Right cardiac atrium (tissue), 5 donors: Measurements from ENCODE around the gene SH3PXD2B. TPM values are rescaled to one million over a fixed set of nuclear protein-coding genes. Genes with fewer than 3 reads are reported as not detected.

Experiments
- ATAC-seq, 2 donors: fragments of 200-7000 bp; cut with Tn5 transposase; one replicate each; pipeline versions ENCODE4 v1.8.0 to v1.9.1; 2020; ENCODE audit warnings: moderate library complexity in 2 of 2, mild to moderate bottlenecking in 1 of 2
- DNase-seq, 3 donors: peaks; one replicate each; pipeline ENCODE4 v3.0.0-alpha.2; 2020
- H3K27ac ChIP-seq: one replicate; pipeline ENCODE4 v1.5.1; 2013; ENCODE audit warnings: mild to moderate bottlenecking, low read length, control low read depth, moderate library complexity
- H3K27me3 ChIP-seq: one replicate; pipeline ENCODE4 v1.6.1; 2013; ENCODE audit not compliant: control insufficient read depth, insufficient read depth
- H3K4me1 ChIP-seq: one replicate; pipeline ENCODE4 v1.6.1; 2013; ENCODE audit warnings: low read length; ENCODE audit not compliant: control insufficient read depth, insufficient read depth
- H3K4me3 ChIP-seq: one replicate; pipeline ENCODE4 v1.5.1; 2013; ENCODE audit warnings: low read length, control low read depth
- H3K9me3 ChIP-seq: one replicate; pipeline ENCODE4 v1.6.1; 2013; ENCODE audit warnings: low read length; ENCODE audit not compliant: control insufficient read depth
- WGBS: extraction: QIAGEN DNeasy Blood & Tissue Kit; methylation state at CpG from one replicate; pipeline ENCODE4 v1.1.7; 2013; 5-methylcytosine and 5-hydroxymethylcytosine counted together
- intact Hi-C, 4 donors: fragments of 100-400 bp; cut with DNase I; formaldehyde crosslinking; loops; one replicate each; pipeline versions ENCODE4 v1.11.0 to v1.14.0; 2022 to 2023
- polyA plus RNA-seq: library from polyadenylated mRNA; stranded (reverse); fragments of 200-250 nt; gene quantifications from one replicate; pipeline ENCODE4 v1.2.3, GENCODE V29; 2013
- total RNA-seq, 4 donors: library from RNA; stranded (reverse); fragmentation: NEBNext Ultra II Directional; extraction: Animal tissue kit (Norgen Biotek cat#: 25700); gene quantifications; one replicate each; pipeline ENCODE4 v1.2.1, GENCODE V29; 2021
- donor health status: healthy with polysubstance abuse.
- donor health status: DM: no; HTN: yes; CAD: no.
- donor health status: DM: no; HTN: no; CAD: no.
- donor health status: DM: no; HTN: yes; CAD: no; lungs with severe emphysema.
- donor health status: DM: yes; HTN: yes; CAD: no.

SH3PXD2B gene
- total and polyA plus RNA-seq, 5 donors = 2.2 to 18.0 (median 8.4) TPM

DNA sequence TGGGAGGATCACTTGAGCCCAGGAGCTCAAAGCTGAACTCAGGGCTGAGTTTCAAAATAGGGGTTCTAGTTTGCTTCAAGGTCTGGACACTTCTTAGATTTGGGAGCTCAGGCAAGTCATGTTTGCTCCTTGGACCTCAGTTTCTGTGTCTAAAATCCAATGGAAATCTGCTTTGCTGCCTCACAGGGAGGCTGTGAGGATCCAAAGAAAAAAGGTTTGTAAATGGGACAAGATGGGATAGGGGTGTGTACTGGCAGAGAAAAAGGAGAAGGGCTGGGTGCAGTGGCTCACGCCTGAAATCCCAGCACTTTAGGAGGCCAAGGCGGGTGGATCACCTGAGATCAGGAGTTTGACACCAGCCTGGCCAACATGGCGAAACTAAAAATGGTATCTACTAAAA, 39.6 kb upstream of the SH3PXD2B start:
- peaks cover 7% of the 10 kb centered on the region for H3K4me1 ChIP-seq
- no peaks in the 10 kb centered on the region for H3K9me3 ChIP-seq
- H3K27me3 ChIP-seq = no peaks in the 10 kb centered on the region
- intact Hi-C loops = no loop called here
- 97% methylated on average over 3 of the region's 3 CpGs for WGBS
- no peak overlapping the region for H3K4me3 ChIP-seq
- H3K27ac ChIP-seq = no peak overlapping the region
- DNase-seq (no peak), ATAC-seq (no peak)

DNA sequence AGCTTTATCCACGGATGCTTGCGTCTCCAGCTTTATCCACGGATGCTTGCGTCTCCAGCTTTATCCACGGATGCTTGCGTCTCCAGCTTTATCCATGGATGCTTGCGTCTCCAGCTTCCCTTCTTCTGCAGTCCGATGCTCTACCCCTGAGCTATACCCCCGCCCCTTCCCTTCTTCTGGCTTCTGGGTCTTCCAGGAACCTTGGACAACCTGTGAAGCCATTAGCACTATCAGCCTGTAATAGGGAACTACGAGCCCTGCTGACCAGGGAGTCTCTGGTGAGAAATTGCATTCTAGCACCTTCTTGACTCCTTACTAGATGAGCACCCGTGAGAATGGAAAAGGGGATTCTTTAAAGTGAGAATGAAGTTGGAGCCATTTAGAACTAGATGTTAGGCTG, 39.1 kb upstream of the SH3PXD2B start:
- Histone ChIP-seq H3K4me3 (no peak overlapping the region), H3K9me3 (no peaks in the 10 kb centered on the region), H3K27ac (no peak overlapping the region), H3K27me3 (no peaks in the 10 kb centered on the region), H3K4me1 (peaks cover 7% of the 10 kb centered on the region)
- WGBS = 93% methylated on average over 11 of the region's 11 CpGs
- intact Hi-C loops = no loop called here
- ATAC-seq (no peak), DNase-seq (no peak)

DNA sequence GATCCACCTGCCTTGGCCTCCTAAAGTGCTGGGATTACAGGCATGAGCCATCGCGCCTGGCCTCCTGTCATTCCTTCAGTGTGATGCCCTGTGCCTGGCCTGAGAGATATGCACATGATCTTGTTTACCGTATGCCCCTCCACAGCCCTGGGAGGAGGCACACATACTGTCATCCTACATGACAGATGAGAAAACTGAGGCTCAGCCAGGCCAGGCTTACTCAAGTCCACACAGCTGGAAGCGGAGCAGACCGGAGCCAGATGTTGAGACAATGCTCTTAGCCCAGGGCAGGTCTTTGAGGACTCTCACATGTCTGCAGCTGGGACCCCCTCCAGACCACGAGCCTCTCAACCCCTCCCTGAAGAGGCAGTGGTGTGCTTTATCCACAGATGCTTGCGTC, 38.7 kb upstream of the SH3PXD2B start:
- WGBS = 89% methylated on average over 7 of the region's 7 CpGs
- Histone ChIP-seq H3K9me3 (no peaks in the 10 kb centered on the region), H3K27ac (no peak overlapping the region), H3K4me3 (no peak overlapping the region), H3K4me1 (peaks cover 7% of the 10 kb centered on the region), H3K27me3 (no peaks in the 10 kb centered on the region)
- DNase-seq = no peak
- ATAC-seq = no peak
- intact Hi-C loops = no loop called here

DNA sequence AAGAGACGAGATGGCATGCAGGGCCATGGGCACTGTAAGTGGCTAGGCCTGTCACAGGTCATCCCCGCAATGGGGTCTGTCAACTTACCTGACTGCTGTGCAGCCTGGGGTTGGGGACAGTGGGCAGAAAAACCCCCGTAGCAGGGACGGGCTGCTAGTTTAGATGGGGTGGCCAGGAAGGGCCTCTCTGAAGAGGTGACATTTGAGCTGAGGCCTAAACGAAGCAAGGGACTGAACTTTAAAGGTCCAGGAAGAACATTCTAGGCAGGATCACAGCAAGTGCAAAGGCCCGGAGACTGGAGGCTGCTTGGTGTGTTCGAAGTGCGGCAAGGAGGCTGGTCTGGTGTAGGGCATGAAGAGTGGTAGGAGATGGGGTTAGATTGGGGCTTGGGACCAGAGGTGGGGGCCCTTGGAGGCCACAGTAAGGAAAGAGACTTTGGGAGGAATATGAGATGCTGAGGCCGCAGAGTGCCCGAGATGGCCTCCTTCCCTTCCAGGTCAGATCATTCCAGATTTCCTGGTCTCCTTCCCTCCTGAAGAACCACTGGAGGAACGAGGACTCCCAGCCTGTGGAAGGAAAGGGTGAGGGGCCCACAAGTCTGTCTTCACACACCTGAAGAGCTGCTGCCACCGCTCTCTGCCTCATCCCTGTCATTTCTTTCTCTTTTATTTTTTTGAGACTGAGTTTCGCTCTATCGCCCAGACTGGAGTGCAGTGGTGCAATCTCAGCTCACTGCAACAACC, 37.9 kb upstream of the SH3PXD2B start:
- Histone ChIP-seq H3K4me3 (no peak overlapping the region), H3K4me1 (peaks cover 7% of the 10 kb centered on the region), H3K9me3 (no peaks in the 10 kb centered on the region), H3K27me3 (no peaks in the 10 kb centered on the region), H3K27ac (no peak overlapping the region)
- WGBS = 88% methylated on average over 14 of the region's 14 CpGs
- ATAC-seq (no peak), DNase-seq (no peak)
- intact Hi-C loops = no loop called here

DNA sequence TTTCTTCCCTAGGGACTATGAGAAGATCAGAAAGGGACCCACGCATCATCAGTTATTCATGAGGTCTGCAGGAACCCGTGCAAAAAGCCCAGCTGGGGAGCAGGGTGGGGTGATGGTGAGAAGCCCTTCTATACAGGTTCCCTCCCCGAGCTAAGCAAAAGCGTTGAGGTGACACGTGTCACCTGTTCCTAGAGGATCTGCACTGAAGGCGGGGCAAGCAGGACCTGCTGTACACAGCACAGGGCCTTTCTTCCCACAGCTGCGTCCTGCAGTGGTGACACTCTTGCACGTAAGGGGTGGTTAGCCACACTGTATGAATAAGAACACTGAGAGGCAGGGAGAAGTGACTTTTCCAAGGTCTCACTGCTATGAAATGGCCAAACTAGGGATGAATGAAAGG, 37.2 kb upstream of the SH3PXD2B start:
- H3K9me3 ChIP-seq = no peaks in the 10 kb centered on the region
- no peaks in the 10 kb centered on the region for H3K27me3 ChIP-seq
- no peak for DNase-seq
- WGBS = 75% methylated on average over 8 of the region's 8 CpGs
- no peak for ATAC-seq
- H3K4me1 ChIP-seq = peaks cover under 1% of the 10 kb centered on the region
- H3K4me3 ChIP-seq = no peak overlapping the region
- intact Hi-C loops = no loop called here
- no peak overlapping the region for H3K27ac ChIP-seq

DNA sequence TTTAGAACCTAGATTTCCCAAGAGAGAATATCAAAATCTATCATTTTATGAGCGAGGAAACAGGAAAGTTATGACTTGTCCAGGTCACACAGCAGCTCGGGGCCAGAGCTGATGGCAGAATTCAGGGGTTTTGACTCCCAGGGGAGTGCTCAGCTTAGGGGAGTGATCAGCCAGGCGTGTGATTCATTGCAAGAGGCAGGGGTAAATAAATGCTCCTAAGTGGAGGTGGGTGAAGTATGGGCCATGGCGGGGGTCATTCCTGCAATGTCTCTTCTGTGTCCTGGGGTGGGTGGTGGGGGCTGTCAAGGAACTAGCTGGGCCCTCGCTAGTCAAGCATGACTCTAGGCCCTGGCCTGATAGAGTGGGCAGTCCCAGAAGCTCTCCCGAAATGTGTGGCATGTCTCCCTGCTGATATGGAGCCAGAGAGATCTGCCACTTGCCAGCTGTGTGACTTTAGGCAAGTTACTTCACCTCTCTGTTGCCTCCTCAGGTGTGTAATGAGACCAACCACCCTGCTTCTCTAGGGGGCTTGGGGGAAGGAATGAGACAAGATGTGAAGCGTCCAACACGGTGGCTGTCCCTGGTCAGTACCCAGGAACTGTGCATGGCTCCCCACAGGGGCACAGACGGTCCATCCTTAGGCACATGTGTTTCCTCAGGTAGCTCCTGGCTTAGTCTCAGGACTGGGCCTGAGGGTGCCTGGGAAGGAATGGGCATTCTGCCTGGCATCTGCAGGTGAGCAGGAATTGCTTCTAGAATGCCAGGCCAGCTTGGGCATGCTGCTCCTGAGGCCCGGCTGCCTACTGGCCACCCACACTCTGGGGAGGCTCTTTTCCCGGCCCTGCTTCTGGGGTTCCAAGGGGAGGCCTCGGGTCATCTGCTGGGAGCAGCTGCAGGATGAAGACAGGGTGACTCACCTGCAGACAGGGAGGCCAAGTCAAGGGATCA, 36.5 kb upstream of the SH3PXD2B start:
- no peaks in the 10 kb centered on the region for H3K9me3 ChIP-seq
- no peaks in the 10 kb centered on the region for H3K4me1 ChIP-seq
- DNase-seq = no peak
- no peak overlapping the region for H3K4me3 ChIP-seq
- WGBS = 83% methylated on average over 12 of the region's 12 CpGs
- no peak overlapping the region for H3K27ac ChIP-seq
- no peaks in the 10 kb centered on the region for H3K27me3 ChIP-seq
- ATAC-seq = no peak
- intact Hi-C loops = no loop called here

DNA sequence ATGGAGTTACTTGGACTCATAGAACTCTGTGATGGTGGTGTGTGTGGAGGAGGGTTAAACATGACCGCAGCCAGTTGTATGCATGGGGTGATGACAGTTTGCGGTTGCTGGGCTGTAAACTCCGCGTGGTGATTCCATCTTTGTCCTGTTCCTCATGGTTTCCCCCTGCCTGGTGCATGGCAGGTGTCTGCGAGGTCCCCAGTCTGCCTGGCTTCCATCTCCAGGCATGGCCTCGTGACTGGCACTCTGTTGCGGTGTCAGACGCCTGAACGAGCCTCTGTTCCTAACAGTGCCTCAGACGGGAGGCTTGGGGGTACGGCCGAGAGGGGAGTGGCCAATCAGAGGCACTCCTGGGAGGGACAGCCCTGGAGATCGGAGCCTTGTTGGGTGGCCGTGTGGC, 33.9 kb upstream of the SH3PXD2B start:
- H3K4me1 ChIP-seq = no peaks in the 10 kb centered on the region
- DNase-seq (no peak), ATAC-seq (no peak)
- no peak overlapping the region for H3K4me3 ChIP-seq
- WGBS = 89% methylated on average over 14 of the region's 14 CpGs
- H3K27ac ChIP-seq = no peak overlapping the region
- intact Hi-C loops = loop anchor here in 1 of 4 donors (10.0 kb wide), 1 partner anchor 437 kb away; no protein-coding TSS in a partner anchor
- H3K27me3 ChIP-seq = no peaks in the 10 kb centered on the region
- no peaks in the 10 kb centered on the region for H3K9me3 ChIP-seq

DNA sequence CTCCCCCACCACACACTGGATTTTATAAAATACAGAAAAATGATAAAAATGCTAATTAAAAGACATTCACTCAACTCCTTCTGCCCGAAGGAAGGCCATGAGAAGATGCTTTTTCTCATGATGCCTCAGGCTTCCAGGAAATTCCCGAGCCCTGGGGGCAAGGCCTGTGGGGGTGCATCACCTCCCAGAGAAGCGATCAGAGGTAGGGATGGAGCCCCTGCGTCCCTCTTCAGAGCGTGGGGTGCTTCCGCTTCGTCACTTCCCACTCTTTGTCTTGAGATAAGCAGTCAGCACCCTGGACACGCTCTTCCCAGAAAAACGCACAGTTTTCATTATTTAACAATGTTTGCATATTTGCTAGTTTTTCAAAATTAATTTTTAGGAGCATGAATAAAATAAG, 33.3 kb upstream of the SH3PXD2B start:
- H3K9me3 ChIP-seq = no peaks in the 10 kb centered on the region
- WGBS = 61% methylated on average over 9 of the region's 9 CpGs
- H3K4me1 ChIP-seq = no peaks in the 10 kb centered on the region
- intact Hi-C loops = loop anchor here in 1 of 4 donors (10.0 kb wide), 1 partner anchor 437 kb away; no protein-coding TSS in a partner anchor
- DNase-seq = no peak
- ATAC-seq = no peak
- no peak overlapping the region for H3K27ac ChIP-seq
- H3K4me3 ChIP-seq = no peak overlapping the region
- H3K27me3 ChIP-seq = no peaks in the 10 kb centered on the region

DNA sequence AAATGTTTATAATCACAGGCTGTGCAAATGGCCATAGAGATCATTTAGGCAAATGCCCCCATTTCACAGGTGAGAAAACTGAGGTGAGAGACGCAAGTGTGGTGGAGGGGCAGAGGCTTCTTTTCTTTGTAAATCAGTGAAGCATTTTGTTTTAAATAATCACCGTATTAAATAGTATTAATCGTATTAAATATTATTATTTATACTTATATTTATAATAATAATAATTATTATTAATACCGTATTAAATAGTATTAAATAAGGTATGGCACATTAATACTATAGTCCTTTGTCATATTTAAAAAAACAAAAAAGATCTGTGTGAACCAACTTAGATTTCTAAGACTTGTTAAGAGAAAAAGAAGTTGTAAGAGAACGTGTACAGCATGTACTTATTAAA, 32.6 kb upstream of the SH3PXD2B start:
- no peak for ATAC-seq
- intact Hi-C loops = loop anchor here in 1 of 4 donors (10.0 kb wide), 1 partner anchor 438 kb away; no protein-coding TSS in a partner anchor
- no peaks in the 10 kb centered on the region for H3K27me3 ChIP-seq

DNA sequence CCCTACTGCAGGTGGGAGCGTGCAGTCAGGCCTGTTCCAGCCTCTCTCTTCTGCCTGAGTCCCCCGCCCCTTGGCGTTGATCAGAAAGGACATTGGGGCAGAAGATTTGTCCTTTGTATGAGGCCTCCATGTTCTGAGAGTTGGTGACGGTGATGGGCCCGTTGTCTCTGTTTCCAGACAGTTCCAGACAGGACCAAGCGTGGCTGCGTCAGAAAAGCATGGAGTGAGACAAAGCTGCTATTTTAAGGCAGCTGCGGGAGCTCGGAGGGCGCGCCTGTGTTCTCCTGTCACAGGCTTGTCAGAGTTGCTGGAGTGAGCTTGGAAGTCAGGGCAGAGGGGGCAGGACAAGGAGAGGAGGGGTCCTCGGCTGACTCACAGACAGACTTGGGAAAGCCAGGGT, 32.1 kb upstream of the SH3PXD2B start:
- DNase-seq (no peak), ATAC-seq (peak; percentile 15 to 29)
- H3K9me3 ChIP-seq = no peaks in the 10 kb centered on the region
- no peak overlapping the region for H3K27ac ChIP-seq
- no peaks in the 10 kb centered on the region for H3K27me3 ChIP-seq
- H3K4me1 ChIP-seq = no peaks in the 10 kb centered on the region
- no peak overlapping the region for H3K4me3 ChIP-seq
- intact Hi-C loops = loop anchor here in 1 of 4 donors (10.0 kb wide), 1 partner anchor 438 kb away; no protein-coding TSS in a partner anchor
- 71% methylated on average over 12 of the region's 12 CpGs for WGBS

More for the DNA sequence above, 32.6 kb upstream of the SH3PXD2B start:
- H3K9me3 ChIP-seq = no peaks in the 10 kb centered on the region
- DNase-seq = no peak
- H3K27ac ChIP-seq = no peak overlapping the region
- H3K4me1 ChIP-seq = no peaks in the 10 kb centered on the region
- H3K4me3 ChIP-seq = no peak overlapping the region
- 93% methylated on average over 5 of the region's 5 CpGs for WGBS
